OCI-LY7 (cell line): ENCODE results near the gene VPS37D. TPM values are rescaled to one million over a fixed set of nuclear protein-coding genes. Genes with fewer than 3 reads are reported as not detected.

Experiments used
- BruUV-seq: library from RNA; stranded (reverse); fragments of 400-500 nt; replicated peaks from 2 replicates; lab custom pipeline; 2021; lab: Mats Ljungman, UMichigan
- CTCF ChIA-PET: fragments of 300-600 bp; sonication (Branson Sonifier 250); formaldehyde crosslinking; loops from one replicate; lab custom pipeline; 2022; ENCODE audit warnings: antibody characterized with exemption; ENCODE audit not compliant: unreplicated experiment; lab: Charles Lee
- POLR2A ChIA-PET: fragments of 300-600 bp; sonication (Branson Sonifier 250); formaldehyde crosslinking; loops from one replicate; lab custom pipeline; 2022; ENCODE audit warnings: antibody characterized with exemption; lab: Charles Lee
- DNase-seq: peaks from one replicate; pipeline ENCODE4 v3.0.0-alpha.2; 2015; ENCODE audit warnings: low spot score
- H2AFZ ChIP-seq: fragments of 200-600 bp; sonication (generic), shearing (Covaris generic); 2 replicates; pipeline ENCODE4 v1.6.1; 2014; ENCODE audit warnings: mild to moderate bottlenecking, antibody characterized with exemption, low read length, moderate library complexity
- H3K27ac ChIP-seq: fragments of 200-600 bp; sonication (generic); 2 replicates; pipeline ENCODE4 v1.5.1; 2014; ENCODE audit warnings: mixed run types, low read depth, mild to moderate bottlenecking, moderate library complexity, low read length, inconsistent platforms; ENCODE audit not compliant: poor library complexity, severe bottlenecking
- H3K36me3 ChIP-seq: fragments of 200-600 bp; sonication (generic); 2 replicates; pipeline ENCODE4 v1.6.1; 2014; ENCODE audit warnings: mild to moderate bottlenecking, antibody characterized with exemption, low read length, moderate library complexity, mixed read lengths; ENCODE audit not compliant: insufficient read depth
- H3K4me1 ChIP-seq: fragments of 200-600 bp; sonication (generic); 2 replicates; pipeline ENCODE4 v1.5.1; 2014; ENCODE audit warnings: mild to moderate bottlenecking, low read length; ENCODE audit not compliant: insufficient read depth, poor library complexity, severe bottlenecking
- H3K4me2 ChIP-seq: fragments of 200-600 bp; sonication (generic); 2 replicates; pipeline ENCODE4 v1.6.1; 2014; ENCODE audit warnings: mild to moderate bottlenecking, low read length
- H3K4me3 ChIP-seq: fragments of 200-600 bp; sonication (generic); 2 replicates; pipeline ENCODE4 v1.5.1; 2014; ENCODE audit warnings: mild to moderate bottlenecking, low read depth, low read length; ENCODE audit not compliant: poor library complexity, severe bottlenecking
- H3K79me2 ChIP-seq: fragments of 200-600 bp; sonication (generic); 2 replicates; pipeline ENCODE4 v1.6.1; 2016; ENCODE audit warnings: low read depth, mild to moderate bottlenecking, low read length, moderate library complexity, mixed read lengths; ENCODE audit not compliant: insufficient read depth
- H3K9me2 ChIP-seq: fragments of 200-600 bp; sonication (generic); 2 replicates; pipeline ENCODE4 v1.6.1; 2016; ENCODE audit warnings: mild to moderate bottlenecking, low read length, mixed read lengths; ENCODE audit not compliant: insufficient read depth
- H3K9me3 ChIP-seq: fragments of 200-600 bp; sonication (generic); 2 replicates; pipeline ENCODE4 v1.6.1; 2014; ENCODE audit warnings: mild to moderate bottlenecking, mixed run types, low read length, mixed read lengths
- H4K20me1 ChIP-seq: fragments of 200-600 bp; sonication (generic); 2 replicates; pipeline ENCODE4 v1.6.1; 2014; ENCODE audit warnings: mild to moderate bottlenecking, antibody characterized with exemption, low read length, moderate library complexity, mixed read lengths; ENCODE audit not compliant: insufficient read depth
- CTCF ChIP-seq: fragments of 200-600 bp; sonication (generic); conservative IDR thresholded peaks from 2 replicates; pipeline ENCODE4 v1.5.1; 2014; ENCODE audit warnings: mild to moderate bottlenecking, antibody characterized with exemption, low read length, moderate library complexity, mixed read lengths
- EZH2phosphoT487 ChIP-seq: fragments of 200-600 bp; sonication (generic); IDR thresholded peaks from 2 replicates; pipeline ENCODE4 v1.6.1; 2018; ENCODE audit warnings: low read depth, borderline replicate concordance, mild to moderate bottlenecking, mixed run types, antibody characterized with exemption, low read length, moderate library complexity, mixed read lengths
- intact Hi-C: fragments of 100-400 bp; cut with micrococcal nuclease; formaldehyde crosslinking; loops from one replicate; pipeline ENCODE4 v1.10.0; 2022; ENCODE audit not compliant: unreplicated experiment
- total RNA-seq, 2 experiments: library from RNA; depleted of rRNA in 1 of 2; stranded (reverse); fragments of >200 nt in 1 of 2; shearing (Covaris generic) in 1 of 2; gene quantifications; 2 replicates each; pipeline ENCODE4 v1.2.3, GENCODE V29; 2014 to 2022

The VPS37D gene
- total RNA-seq, 2 experiments from 2014 or later, result 5.3 TPM

GRCh38 chr7:73704640-73705550, 37.3 kb downstream of the VPS37D start:
- no TSS peak for BruUV-seq
- Histone ChIP-seq H3K4me3 (no peak overlapping the region), H3K79me2 (no peaks in the 10 kb centered on the region), H3K36me3 (no peaks in the 10 kb centered on the region), H3K27ac (no peak overlapping the region), H3K4me1 (no peaks in the 10 kb centered on the region), H2AFZ (no peak overlapping the region), H3K9me2 (no peaks in the 10 kb centered on the region), H4K20me1 (no peaks in the 10 kb centered on the region), H3K9me3 (no peaks in the 10 kb centered on the region), H3K4me2 (no peak overlapping the region)
- no peak for DNase-seq
- CTCF ChIA-PET, result no interaction called here
- TF ChIP-seq EZH2phosphoT487 (no peak), CTCF (no peak)
- intact Hi-C loops, result no loop called here
- POLR2A ChIA-PET, result interaction anchor here (0.6 kb wide), 1 partner anchor 758 kb away, joined by 4 read pairs; no protein-coding TSS in a partner anchor

DNA sequence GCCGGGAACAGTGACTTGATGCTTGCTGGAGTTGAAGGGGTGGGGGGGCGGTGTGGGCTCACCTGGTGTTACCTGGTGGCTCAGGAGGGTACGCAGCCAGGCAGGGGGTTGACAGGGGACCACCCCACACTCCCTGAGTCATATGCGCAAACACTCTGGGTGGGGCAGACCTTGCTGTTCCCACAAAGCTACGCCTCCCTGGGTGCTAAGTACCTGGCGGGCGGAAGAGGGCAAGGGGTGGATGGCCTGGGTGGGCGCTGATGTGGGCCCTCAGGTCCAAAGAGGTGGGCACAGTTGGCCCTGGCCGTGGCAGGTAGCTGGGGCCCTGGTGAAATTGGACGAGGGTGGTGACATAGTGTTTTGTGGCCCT, 37.9 kb downstream of the VPS37D start:
- no peak for DNase-seq
- ChIA-PET CTCF (no interaction called here), POLR2A (interaction anchor here (0.6 kb wide), 1 partner anchor 757 kb away, joined by 4 read pairs; no protein-coding TSS in a partner anchor)
- intact Hi-C loops, result no loop called here
- TF ChIP-seq EZH2phosphoT487 (no peak), CTCF (no peak)
- Histone ChIP-seq H3K79me2 (no peaks in the 10 kb centered on the region), H3K9me2 (no peaks in the 10 kb centered on the region), H4K20me1 (no peaks in the 10 kb centered on the region), H3K4me3 (no peak overlapping the region), H3K9me3 (no peaks in the 10 kb centered on the region), H3K4me2 (no peak overlapping the region), H3K27ac (no peak overlapping the region), H2AFZ (no peak overlapping the region), H3K36me3 (no peaks in the 10 kb centered on the region), H3K4me1 (no peaks in the 10 kb centered on the region)
- no TSS peak for BruUV-seq
